ENCODE data around the gene FMO5.
A peak's percentile ranks its signal among the peaks of the same experiment; 100 is the strongest.

The FMO5 gene

DNA sequence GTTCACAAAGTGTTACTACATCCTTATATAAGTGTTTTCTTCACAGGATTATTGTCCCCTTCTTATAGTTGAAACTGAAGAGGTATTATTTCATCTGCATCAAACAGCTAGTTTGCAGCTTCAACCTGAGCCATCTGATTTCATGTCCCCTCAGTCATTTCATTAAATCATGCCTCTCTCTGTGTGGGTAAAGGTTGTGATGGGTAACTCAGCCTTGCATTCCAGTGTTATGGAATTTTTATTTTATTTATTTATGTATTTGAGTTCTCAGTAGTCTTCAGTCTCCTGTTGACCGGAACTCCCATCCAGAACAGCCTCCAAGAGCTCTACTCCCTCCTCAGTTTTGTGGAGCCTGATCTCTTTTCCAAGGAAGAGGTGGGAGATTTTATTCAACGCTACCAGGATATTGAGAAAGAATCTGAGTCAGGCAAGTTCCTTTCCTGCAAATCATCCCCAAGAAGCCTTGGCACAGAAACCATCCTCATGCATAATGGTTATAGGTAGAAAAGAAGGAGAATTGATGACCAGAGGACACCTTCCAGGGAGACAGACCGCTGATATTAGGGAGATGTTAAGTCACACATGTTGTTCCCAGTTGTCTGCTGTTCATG lies 39.1 kb upstream of the FMO5 start:
- no peak overlapping the region for H3K4me3 ChIP-seq (ENCODE audit: low read depth, low read length)
- TF ChIP-seq, protein P1, sequence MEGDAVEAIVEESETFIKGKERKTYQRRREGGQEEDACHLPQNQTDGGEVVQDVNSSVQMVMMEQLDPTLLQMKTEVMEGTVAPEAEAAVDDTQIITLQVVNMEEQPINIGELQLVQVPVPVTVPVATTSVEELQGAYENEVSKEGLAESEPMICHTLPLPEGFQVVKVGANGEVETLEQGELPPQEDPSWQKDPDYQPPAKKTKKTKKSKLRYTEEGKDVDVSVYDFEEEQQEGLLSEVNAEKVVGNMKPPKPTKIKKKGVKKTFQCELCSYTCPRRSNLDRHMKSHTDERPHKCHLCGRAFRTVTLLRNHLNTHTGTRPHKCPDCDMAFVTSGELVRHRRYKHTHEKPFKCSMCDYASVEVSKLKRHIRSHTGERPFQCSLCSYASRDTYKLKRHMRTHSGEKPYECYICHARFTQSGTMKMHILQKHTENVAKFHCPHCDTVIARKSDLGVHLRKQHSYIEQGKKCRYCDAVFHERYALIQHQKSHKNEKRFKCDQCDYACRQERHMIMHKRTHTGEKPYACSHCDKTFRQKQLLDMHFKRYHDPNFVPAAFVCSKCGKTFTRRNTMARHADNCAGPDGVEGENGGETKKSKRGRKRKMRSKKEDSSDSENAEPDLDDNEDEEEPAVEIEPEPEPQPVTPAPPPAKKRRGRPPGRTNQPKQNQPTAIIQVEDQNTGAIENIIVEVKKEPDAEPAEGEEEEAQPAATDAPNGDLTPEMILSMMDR (conservative IDR thresholded peaks at IDR 0.05; ENCODE audit: low read depth, low read length): no peak
- DNase-seq (ENCODE audit: low read depth): peak; percentile 63

DNA sequence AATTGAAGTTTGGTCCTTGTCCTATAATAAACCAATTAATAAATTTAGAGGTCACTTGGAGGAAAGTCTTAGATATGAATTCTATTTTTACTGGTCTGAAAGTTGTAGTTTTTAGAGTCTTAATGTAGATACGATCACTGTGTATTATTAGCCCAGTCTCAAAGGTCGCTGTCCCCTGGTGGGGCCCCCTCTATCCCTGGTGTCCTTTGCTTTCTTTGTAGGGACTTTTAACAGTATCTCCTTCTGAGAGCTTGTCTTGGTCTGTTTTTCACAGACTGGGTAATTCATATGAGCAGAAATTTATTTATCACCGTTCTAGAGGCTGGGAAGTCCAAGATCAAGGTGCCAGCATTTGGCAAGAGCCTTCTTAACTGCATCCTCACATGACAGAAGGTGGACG lies 35.8 kb upstream of the FMO5 start:
- TF ChIP-seq, protein P1 (conservative IDR thresholded peaks at IDR 0.05; ENCODE audit: low read depth, low read length): no peak
- DNase-seq (ENCODE audit: low read depth): no peak
- no peak overlapping the region for H3K4me3 ChIP-seq (ENCODE audit: low read depth, low read length)

DNA sequence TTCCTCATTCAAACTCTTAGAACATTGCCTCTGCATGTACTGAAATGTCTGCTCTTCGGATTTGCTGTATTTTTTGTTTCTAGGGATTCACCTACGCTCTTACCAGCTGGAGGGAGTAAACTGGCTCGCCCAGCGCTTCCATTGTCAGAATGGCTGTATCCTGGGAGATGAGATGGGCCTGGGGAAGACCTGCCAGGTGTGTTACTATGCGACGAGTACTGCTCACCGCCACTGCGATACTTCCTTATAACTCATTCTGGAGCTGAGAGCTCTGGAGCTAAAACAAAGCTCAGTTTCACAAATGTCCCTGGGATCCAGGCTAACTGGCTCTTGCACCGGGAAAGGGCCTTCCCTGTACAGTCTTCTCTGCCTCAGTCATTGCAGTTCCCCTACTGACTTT lies 27.4 kb upstream of the FMO5 start:
- DNase-seq (ENCODE audit: low read depth): no peak
- TF ChIP-seq, protein P1 (conservative IDR thresholded peaks at IDR 0.05; ENCODE audit: low read depth, low read length): no peak
- H3K4me3 ChIP-seq (ENCODE audit: low read depth, low read length): no peak overlapping the region

DNA sequence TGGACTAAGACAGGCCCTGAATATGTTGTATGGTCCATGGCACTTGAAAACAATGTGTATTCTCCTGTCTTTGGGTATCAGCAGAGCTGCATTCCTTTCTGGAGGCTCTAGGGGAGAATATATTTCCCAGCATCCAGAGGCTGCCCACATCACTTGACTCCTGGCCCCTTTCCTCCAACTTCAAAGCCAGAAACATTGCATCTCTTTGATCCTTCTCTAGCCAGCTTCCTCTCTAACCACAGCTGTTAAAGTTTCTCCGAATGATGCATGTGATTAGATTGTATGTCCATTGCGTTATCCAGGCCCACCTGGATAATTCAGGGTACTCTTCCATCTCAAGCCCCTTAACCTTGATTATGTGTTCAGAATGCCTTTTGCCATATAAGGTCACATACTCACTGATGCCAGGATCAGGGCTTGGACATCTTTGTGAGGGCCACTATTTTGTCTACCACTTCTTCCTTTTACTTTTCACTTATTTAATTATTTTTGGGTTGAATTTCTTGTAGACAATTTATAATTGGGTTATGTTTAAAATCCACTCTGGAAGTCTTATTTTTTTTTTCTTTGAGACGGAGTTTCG lies 22.6 kb upstream of the FMO5 start:
- DNase-seq (ENCODE audit: low read depth): peak; percentile 28
- TF ChIP-seq, protein P1 (conservative IDR thresholded peaks at IDR 0.05; ENCODE audit: low read depth, low read length): no peak
- H3K4me3 ChIP-seq (ENCODE audit: low read depth, low read length): no peak overlapping the region

DNA sequence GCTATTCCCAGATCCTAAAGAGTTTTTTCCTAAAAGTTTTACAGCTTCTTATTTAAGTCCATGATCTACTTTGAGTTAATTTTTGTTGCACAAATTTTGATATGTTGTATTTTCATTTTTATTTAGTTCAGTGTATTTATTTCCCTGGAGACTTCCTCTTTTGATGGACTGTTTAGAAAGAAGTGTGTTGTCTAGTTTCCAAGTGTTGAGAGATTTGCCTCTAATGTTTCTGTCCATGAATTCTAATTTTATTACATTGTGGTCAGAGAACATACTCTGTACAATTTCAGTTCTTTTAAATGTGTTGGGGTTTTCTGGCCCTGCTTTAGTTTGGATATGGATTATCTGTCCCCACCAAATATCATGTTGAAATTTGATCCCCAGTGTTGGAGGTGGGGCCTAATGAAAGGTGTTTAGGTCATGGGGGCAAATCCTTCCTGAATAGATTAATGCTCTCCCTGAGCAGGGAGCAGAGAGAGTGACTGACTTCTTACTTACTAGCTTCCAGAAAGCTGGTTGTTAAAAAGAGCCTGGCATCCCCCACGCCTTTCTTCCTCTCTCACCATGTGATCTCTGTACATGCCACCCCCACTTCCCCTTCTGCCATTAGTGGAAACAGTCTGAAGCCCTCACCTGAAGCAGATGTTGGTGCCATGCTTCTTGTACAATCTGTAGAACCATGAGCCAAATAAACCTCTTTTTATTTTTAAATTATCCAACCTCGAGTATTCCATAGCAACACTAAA lies 21.9 kb upstream of the FMO5 start:
- TF ChIP-seq, protein P1 (conservative IDR thresholded peaks at IDR 0.05; ENCODE audit: low read depth, low read length): no peak
- no peak for DNase-seq (ENCODE audit: low read depth)
- no peak overlapping the region for H3K4me3 ChIP-seq (ENCODE audit: low read depth, low read length)

DNA sequence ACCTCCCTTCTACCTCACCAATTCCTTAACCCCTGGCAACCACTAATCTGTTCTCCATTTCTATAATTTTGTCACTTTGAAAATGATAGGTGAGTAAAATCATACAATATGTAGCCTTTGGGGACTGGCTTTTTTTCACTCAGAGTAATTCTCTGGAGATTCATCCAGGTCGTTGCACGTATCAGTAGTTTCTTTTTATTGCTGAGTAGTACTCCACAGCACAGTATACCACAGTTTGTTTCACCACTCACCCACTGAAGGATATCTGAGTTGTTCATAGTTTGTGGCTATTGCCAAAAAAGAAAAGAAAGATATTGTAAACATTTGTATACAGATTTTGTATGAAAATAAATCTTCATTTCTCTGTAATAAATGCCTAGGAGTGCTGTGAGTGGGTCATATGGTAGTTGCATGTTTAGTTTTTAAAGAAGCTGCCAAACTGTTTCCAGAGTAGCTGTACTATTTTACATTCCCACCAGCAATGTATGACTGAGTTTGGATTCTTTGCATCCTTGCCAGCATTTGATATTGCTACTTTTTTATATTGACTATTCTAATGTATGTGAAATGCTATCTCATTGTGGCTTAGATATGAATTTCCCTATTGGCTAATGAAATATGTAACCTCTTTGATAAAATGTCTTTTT lies 21.0 kb upstream of the FMO5 start:
- H3K4me3 ChIP-seq (ENCODE audit: low read depth, low read length): no peak overlapping the region
- DNase-seq (ENCODE audit: low read depth): peak; percentile 10
- TF ChIP-seq, protein P1 (conservative IDR thresholded peaks at IDR 0.05; ENCODE audit: low read depth, low read length): no peak

Measured in choroid plexus epithelial cell (primary cell).